ENCODE results near the gene IFNGR2. TPM values are rescaled to one million over a fixed set of nuclear protein-coding genes. Genes with fewer than 3 reads are reported as not detected.

Gene IFNGR2
- total and polyA plus RNA-seq, 2 of the 13 experiments (the other 11 are each of a cell fraction or from before 2014, with no cell fraction given), result 61.3 to 117 TPM

GRCh38 chr21:33403786-33404585 is 773 bp downstream of the IFNGR2 start (continued):
- TF ChIP-seq SMYD3 (CRISPR knock-in tag; IDR thresholded peaks at IDR 0.05) (no peak), MIXL1 (CRISPR knock-in tag; IDR thresholded peaks at IDR 0.05) (no peak), ZNF224 (CRISPR knock-in tag; IDR thresholded peaks at IDR 0.05) (no peak), NFKBIZ (CRISPR knock-in tag; IDR thresholded peaks at IDR 0.05) (no peak), KLF9 (CRISPR knock-in tag; IDR thresholded peaks at IDR 0.05; ENCODE audit: low read depth) (no peak; the same call in 1 of the 2 replicates), GABPB1 (CRISPR knock-in tag; IDR thresholded peaks at IDR 0.05) (peak; percentile 50; the same call in 1 of the 2 replicates), ZNF574 (CRISPR knock-in tag; IDR thresholded peaks at IDR 0.05) (peak; percentile 40), GTF2F1 (IDR thresholded peaks at IDR 0.05; ENCODE audit: low read length) (no peak), MXI1 (IDR thresholded peaks at IDR 0.05; ENCODE audit: borderline replicate concordance, low read depth, low read length) (0 out of 3 replicates have a peak, but pooled peaks have one; percentile 6), ZFX (CRISPR knock-in tag; IDR thresholded peaks at IDR 0.05; ENCODE audit: low read depth) (peak; percentile 54), NFKB2 (CRISPR knock-in tag; IDR thresholded peaks at IDR 0.05; ENCODE audit: borderline replicate concordance) (peak; percentile 36; the same call in 1 of the 2 replicates), THAP8 (CRISPR knock-in tag; IDR thresholded peaks at IDR 0.05; ENCODE audit: borderline replicate concordance) (no peak), ZSCAN25 (CRISPR knock-in tag; IDR thresholded peaks at IDR 0.05) (no peak), BCL3 (CRISPR knock-in tag; IDR thresholded peaks at IDR 0.05) (no peak), SNAPC4 (CRISPR knock-in tag; IDR thresholded peaks at IDR 0.05) (no peak), ZBTB34 (CRISPR knock-in tag; IDR thresholded peaks at IDR 0.05) (peak; percentile 6; the same call in 1 of the 2 replicates)

Data from HepG2 (cell line).